ENCODE data around the gene STK32C.

DNA sequence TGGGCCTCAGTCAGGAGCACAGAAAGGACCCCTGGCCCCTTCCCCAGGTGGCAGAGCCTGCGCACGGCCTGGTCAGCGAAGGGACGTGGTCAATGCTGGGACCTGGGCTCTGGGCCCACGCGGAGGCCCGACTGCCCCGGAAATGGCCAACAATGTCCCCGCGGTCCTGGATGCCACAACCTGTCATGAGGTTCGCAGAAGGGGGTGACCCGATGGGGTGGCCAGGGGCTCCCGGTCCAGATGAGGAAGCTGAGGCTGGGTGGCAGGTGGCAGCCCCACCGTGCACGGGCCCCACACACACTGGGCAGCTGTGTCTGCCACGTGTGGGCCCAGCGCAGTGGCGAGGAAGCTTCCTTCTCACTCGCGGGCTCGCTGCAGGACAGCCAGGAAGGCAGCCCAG lies 71.6 kb downstream of the STK32C start:
- TF ChIP-seq, protein P1, sequence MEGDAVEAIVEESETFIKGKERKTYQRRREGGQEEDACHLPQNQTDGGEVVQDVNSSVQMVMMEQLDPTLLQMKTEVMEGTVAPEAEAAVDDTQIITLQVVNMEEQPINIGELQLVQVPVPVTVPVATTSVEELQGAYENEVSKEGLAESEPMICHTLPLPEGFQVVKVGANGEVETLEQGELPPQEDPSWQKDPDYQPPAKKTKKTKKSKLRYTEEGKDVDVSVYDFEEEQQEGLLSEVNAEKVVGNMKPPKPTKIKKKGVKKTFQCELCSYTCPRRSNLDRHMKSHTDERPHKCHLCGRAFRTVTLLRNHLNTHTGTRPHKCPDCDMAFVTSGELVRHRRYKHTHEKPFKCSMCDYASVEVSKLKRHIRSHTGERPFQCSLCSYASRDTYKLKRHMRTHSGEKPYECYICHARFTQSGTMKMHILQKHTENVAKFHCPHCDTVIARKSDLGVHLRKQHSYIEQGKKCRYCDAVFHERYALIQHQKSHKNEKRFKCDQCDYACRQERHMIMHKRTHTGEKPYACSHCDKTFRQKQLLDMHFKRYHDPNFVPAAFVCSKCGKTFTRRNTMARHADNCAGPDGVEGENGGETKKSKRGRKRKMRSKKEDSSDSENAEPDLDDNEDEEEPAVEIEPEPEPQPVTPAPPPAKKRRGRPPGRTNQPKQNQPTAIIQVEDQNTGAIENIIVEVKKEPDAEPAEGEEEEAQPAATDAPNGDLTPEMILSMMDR (IDR thresholded peaks at IDR 0.05), result no peak
- no peak for TF ChIP-seq POLR2AphosphoS5 (IDR thresholded peaks at IDR 0.05)

Data from suprapubic skin (tissue), 3 donors.